Measurements from ENCODE around the gene CLK2. TPM values are rescaled to one million over a fixed set of nuclear protein-coding genes. Genes with fewer than 3 reads are reported as not detected.

Gene CLK2
- total and polyA plus RNA-seq, 9 of the 15 experiments (the other 6 are each of a cell fraction or from before 2014, with no cell fraction given), result 13.5 to 81.4 (median 39.6) TPM

GRCh38 chr1:155226188-155226909 is 47.0 kb downstream of the CLK2 start (continued):
- TF ChIP-seq ZNF518B (CRISPR knock-in tag; IDR thresholded peaks at IDR 0.05), result no peak
- TF ChIP-seq CEBPB (tag; IDR thresholded peaks at IDR 0.05), result no peak
- TF ChIP-seq TAL1 (IDR thresholded peaks at IDR 0.05), result no peak
- TF ChIP-seq ZNF77 (CRISPR knock-in tag; IDR thresholded peaks at IDR 0.05), result no peak
- TF ChIP-seq POLR3A (IDR thresholded peaks at IDR 0.05; ENCODE audit: borderline replicate concordance, extremely low read depth, insufficient read depth, insufficient read length), result no peak
- TF ChIP-seq FOXK2 (conservative IDR thresholded peaks at IDR 0.05 in 1 of 2, IDR thresholded peaks at IDR 0.05 in 1 of 2; ENCODE audit: low read depth in 2 of 2), result peak; percentile 9 to 24; a peak in 1 of 4 replicates
- TF ChIP-seq ZNF165 (CRISPR knock-in tag; IDR thresholded peaks at IDR 0.05; ENCODE audit: borderline replicate concordance), result no peak
- peak; percentile 23; the same call in 1 of the 2 replicates for TF ChIP-seq ZNF766 (CRISPR knock-in tag; conservative IDR thresholded peaks at IDR 0.05)
- no peak for TF ChIP-seq HOXB6 (CRISPR knock-in tag; IDR thresholded peaks at IDR 0.05; ENCODE audit: borderline replicate concordance)
- TF ChIP-seq ZKSCAN8 (CRISPR knock-in tag; IDR thresholded peaks at IDR 0.05), result no peak
- TF ChIP-seq TBL1XR1 (IDR thresholded peaks at IDR 0.05; ENCODE audit: low read length in 2 of 2), result 0 out of 4 replicates have a peak, but pooled peaks have one; percentile 8 to 32
- TF ChIP-seq THRAP3 (IDR thresholded peaks at IDR 0.05; ENCODE audit: borderline replicate concordance), result peak; percentile 85
- TF ChIP-seq NR2F6 (CRISPR knock-in tag; IDR thresholded peaks at IDR 0.05), result no peak
- no peak for TF ChIP-seq ELF1 (tag; IDR thresholded peaks at IDR 0.05)
- TF ChIP-seq ZNF707 (CRISPR knock-in tag; conservative IDR thresholded peaks at IDR 0.05), result no peak
- no peak for TF ChIP-seq ZFPM2 (CRISPR knock-in tag; IDR thresholded peaks at IDR 0.05)
- no peak for TF ChIP-seq TAF9B (IDR thresholded peaks at IDR 0.05; ENCODE audit: partially characterized antibody)
- no peak for TF ChIP-seq ZNF407 (IDR thresholded peaks at IDR 0.05; ENCODE audit: low read depth)
